ENCODE data around the gene CDRT15.
"Not testable (repeated sequence)": the region's sequence is repeated elsewhere in the genome, so short reads cannot be mapped to it uniquely, and the experiment has no call there.

Gene CDRT15

DNA sequence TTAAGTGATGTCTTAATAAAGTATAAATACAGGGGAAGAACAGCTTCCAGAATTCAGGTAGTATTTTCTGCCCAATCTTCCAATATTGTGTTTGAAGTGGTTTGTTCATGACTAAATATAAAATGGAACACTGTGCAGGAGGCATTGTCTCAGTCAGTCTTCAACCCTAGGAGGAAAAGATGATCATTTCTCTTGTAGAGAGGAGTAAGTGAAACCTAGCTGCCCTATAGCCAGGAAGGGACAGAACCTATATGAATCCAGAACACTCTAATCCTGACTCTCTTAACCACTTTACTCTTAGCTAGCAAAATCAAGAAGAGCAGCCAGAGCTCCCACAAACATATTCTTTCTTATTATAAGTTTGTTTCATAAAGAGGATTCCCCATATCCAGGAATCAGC, 45.2 kb downstream of the CDRT15 start:
- not testable (repeated sequence) for H3K36me3 ChIP-seq (ENCODE audit: insufficient read depth, low read length); H2AFZ ChIP-seq (ENCODE audit: low read length, unreplicated experiment); H3K4me3 ChIP-seq (ENCODE audit: low read depth, low read length); H3K27me3 ChIP-seq (ENCODE audit: insufficient read depth, low read length); H3K4me1 ChIP-seq (ENCODE audit: control insufficient read depth, insufficient read depth, low read length, unreplicated experiment); H3K79me2 ChIP-seq (ENCODE audit: control insufficient read depth, insufficient read depth, low read length, unreplicated experiment); H3K27ac ChIP-seq (ENCODE audit: low read depth, low read length)

DNA sequence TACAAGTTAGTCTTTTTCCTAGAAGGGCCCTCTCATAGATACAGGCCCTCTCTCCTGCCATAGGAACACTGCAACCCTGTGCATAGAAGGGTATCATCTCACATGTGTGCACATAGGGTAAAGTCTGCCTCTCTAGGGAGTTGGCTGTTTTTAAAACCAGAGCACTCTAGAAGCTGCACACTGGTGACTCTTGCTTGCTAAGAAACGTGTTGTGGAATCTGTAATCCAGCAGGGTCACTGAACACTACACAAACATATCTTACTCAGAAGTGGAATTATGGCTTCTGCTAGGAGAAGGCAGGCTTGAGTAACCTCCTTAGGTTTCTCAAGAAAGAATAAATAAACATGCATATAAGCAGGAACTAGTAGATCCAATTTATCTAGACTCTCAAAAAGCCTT, 45.9 kb downstream of the CDRT15 start:
- not testable (repeated sequence) for H3K27me3 ChIP-seq (ENCODE audit: insufficient read depth, low read length); H2AFZ ChIP-seq (ENCODE audit: low read length, unreplicated experiment); H3K36me3 ChIP-seq (ENCODE audit: insufficient read depth, low read length); H3K27ac ChIP-seq (ENCODE audit: low read depth, low read length); H3K4me1 ChIP-seq (ENCODE audit: control insufficient read depth, insufficient read depth, low read length, unreplicated experiment); H3K79me2 ChIP-seq (ENCODE audit: control insufficient read depth, insufficient read depth, low read length, unreplicated experiment); H3K4me3 ChIP-seq (ENCODE audit: low read depth, low read length)

DNA sequence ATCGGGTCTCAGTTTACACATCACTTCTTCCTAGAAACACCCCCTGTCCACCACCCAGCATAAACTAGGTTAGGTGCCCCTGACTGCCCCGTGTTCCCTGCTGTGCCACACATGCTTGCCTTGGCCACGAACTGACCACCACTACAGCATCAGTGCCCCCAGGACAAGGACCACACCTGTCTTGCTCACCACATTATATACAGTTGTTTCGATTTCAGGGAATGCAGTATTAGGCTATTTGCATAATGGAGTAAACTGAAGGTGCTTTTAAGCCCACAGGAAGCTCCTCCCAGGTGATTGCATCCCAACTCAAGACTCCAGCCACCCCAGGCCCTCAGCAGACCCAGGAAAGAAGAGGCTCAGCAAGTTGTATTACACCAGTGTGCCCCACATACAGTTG, 50.2 kb downstream of the CDRT15 start:
- not testable (repeated sequence) for H3K79me2 ChIP-seq (ENCODE audit: control insufficient read depth, insufficient read depth, low read length, unreplicated experiment); H2AFZ ChIP-seq (ENCODE audit: low read length, unreplicated experiment); H3K36me3 ChIP-seq (ENCODE audit: insufficient read depth, low read length); H3K4me3 ChIP-seq (ENCODE audit: low read depth, low read length); H3K27me3 ChIP-seq (ENCODE audit: insufficient read depth, low read length); H3K27ac ChIP-seq (ENCODE audit: low read depth, low read length); H3K4me1 ChIP-seq (ENCODE audit: control insufficient read depth, insufficient read depth, low read length, unreplicated experiment)

Data from ACC112 (cell line).